Ascending aorta (tissue), 2 donors: ENCODE data around the gene GLB1L3. TPM values are rescaled to one million over a fixed set of nuclear protein-coding genes. Genes with fewer than 3 reads are reported as not detected.

Source experiments
- DNase-seq, 2 donors: peaks; one replicate each; pipeline ENCODE4 v3.0.0-alpha.2; 2019; ENCODE audit warnings: low spot score in 2 of 2
- H3K27ac ChIP-seq, 2 donors: fragments of 200-600 bp; sonication (generic); one replicate each; pipeline ENCODE4 v1.5.1; 2016 to 2017; ENCODE audit warnings: mild to moderate bottlenecking in 1 of 2
- H3K27me3 ChIP-seq: fragments of 200-600 bp; sonication (generic); one replicate; pipeline ENCODE4 v1.5.1; 2017
- H3K36me3 ChIP-seq, 2 donors: fragments of 200-600 bp; sonication (generic); one replicate each; pipeline ENCODE4 v1.5.1; 2016
- H3K4me1 ChIP-seq, 2 donors: fragments of 200-600 bp; sonication (generic); one replicate each; pipeline ENCODE4 v1.5.1; 2016 to 2017; ENCODE audit warnings: mild to moderate bottlenecking in 1 of 2
- H3K4me3 ChIP-seq, 2 donors: fragments of 200-600 bp; sonication (generic); one replicate each; pipeline ENCODE4 v1.5.1; 2016 to 2017; ENCODE audit warnings: mild to moderate bottlenecking in 1 of 2
- H3K9me3 ChIP-seq, 2 donors: fragments of 200-600 bp; sonication (generic); one replicate each; pipeline ENCODE4 v1.5.1; 2016
- intact Hi-C: fragments of 100-400 bp; cut with DNase I; formaldehyde crosslinking; loops from one replicate; pipeline ENCODE4 v1.15.1; 2023
- total RNA-seq: library from RNA; depleted of rRNA; stranded (reverse); fragments of >200 nt; gene quantifications from one replicate; pipeline ENCODE4 v1.1.0, GENCODE V29; 2016
- TF ChIP-seq, protein P1 (sequence below), 3 experiments: fragments of 200-600 bp in 2 of 3; fragments of 450-650 bp in 1 of 3; sonication (generic) in 2 of 3; IDR thresholded peaks; one replicate each; pipeline ENCODE4 v1.5.1; 2016 to 2019; ENCODE audit warnings: antibody characterized with exemption in 3 of 3, mild to moderate bottlenecking in 1 of 3, moderate library complexity in 1 of 3

The GLB1L3 gene
- total RNA-seq, 1 donor from 2014 or later = not detected

DNA sequence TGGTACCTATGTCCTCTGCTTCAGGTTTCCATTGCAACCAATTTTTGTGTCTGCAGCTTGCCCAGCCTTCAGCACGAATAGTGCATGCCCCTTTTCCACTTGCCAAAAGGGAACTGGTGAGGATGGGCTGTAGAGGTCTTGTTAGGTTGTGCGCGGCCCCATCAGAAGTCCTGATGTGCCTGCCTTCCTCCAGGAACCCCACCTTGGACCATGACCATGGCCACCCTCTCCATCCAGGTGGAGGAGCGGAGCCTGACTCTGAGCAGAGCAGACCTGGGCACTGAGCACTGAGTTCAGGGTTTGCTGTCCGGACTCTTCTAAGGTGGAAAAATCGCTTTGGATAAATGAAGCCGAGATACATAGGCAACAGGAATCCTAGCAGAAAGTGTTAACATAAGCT is 62.5 kb downstream of the GLB1L3 start:
- no peaks in the 10 kb centered on the region for H3K4me1 ChIP-seq
- intact Hi-C loops = no loop called here

DNA sequence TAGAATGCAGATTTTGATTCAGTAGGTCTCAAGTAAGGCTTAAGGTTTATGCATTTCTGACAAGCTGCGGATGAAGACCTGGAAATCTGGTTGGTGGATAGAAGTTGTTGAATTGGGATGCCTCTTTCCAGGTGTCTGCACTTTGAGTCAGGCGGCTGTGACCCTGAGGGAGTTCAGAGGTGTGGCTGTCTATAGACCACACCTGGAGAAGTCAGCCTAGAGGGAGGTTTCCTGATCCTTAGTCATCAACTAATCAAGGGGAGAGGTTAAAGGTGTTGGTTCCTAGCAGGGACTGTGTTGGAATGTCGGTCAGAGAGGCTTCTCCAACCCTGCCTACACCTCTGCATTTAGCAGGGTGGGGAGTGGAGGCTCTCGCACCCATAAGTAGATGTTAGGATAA is 63.6 kb downstream of the GLB1L3 start:
- Histone ChIP-seq H3K27ac (no peak overlapping the region), H3K27me3 (no peaks in the 10 kb centered on the region), H3K4me3 (no peak overlapping the region), H3K9me3 (no peaks in the 10 kb centered on the region), H3K36me3 (no peaks in the 10 kb centered on the region), H3K4me1 (no peaks in the 10 kb centered on the region)
- intact Hi-C loops = no loop called here
- no peak for DNase-seq
- TF ChIP-seq, protein P1, sequence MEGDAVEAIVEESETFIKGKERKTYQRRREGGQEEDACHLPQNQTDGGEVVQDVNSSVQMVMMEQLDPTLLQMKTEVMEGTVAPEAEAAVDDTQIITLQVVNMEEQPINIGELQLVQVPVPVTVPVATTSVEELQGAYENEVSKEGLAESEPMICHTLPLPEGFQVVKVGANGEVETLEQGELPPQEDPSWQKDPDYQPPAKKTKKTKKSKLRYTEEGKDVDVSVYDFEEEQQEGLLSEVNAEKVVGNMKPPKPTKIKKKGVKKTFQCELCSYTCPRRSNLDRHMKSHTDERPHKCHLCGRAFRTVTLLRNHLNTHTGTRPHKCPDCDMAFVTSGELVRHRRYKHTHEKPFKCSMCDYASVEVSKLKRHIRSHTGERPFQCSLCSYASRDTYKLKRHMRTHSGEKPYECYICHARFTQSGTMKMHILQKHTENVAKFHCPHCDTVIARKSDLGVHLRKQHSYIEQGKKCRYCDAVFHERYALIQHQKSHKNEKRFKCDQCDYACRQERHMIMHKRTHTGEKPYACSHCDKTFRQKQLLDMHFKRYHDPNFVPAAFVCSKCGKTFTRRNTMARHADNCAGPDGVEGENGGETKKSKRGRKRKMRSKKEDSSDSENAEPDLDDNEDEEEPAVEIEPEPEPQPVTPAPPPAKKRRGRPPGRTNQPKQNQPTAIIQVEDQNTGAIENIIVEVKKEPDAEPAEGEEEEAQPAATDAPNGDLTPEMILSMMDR (IDR thresholded peaks at IDR 0.05) = no peak

More for the DNA sequence above, 62.5 kb downstream of the GLB1L3 start:
- no peak for DNase-seq
- Histone ChIP-seq H3K4me3 (no peak overlapping the region), H3K27me3 (no peaks in the 10 kb centered on the region), H3K36me3 (no peaks in the 10 kb centered on the region), H3K27ac (no peak overlapping the region), H3K9me3 (no peaks in the 10 kb centered on the region)
- TF ChIP-seq, protein P1 (IDR thresholded peaks at IDR 0.05) = no peak

DNA sequence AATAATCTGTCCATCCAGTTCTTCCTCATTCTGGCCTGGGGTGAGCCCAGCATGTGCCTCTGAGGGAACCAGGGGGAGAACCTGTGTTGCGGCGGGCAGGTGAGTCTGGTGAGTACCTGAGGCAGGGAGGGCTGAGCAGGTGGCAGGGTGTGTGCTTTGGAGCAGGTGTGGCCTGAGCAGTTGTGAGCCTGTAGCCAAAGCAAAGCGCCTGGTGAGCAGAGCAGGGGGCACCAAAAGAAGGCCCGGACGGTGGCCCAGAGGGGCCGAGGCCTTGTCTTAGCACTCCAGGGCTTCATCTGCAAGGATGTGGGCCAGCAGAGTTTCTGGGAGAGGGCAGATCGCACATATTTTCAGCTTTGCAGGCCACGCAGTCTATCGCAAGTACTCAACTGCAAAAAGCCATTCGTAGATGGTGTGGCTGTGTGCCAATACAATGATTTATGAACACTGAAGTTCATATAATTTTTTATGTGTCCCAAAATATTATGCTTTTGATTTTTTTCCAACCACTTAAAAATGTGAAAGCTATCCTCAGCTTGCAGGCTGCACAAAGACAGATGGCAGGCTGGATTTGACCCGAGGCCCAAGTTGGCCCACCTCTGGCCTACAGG is 64.3 kb downstream of the GLB1L3 start:
- H3K4me3 ChIP-seq = no peak overlapping the region
- intact Hi-C loops = no loop called here
- no peaks in the 10 kb centered on the region for H3K36me3 ChIP-seq
- H3K27ac ChIP-seq = no peak overlapping the region
- H3K27me3 ChIP-seq = no peaks in the 10 kb centered on the region
- DNase-seq = no peak
- H3K9me3 ChIP-seq = no peaks in the 10 kb centered on the region
- TF ChIP-seq, protein P1 (IDR thresholded peaks at IDR 0.05) = no peak
- H3K4me1 ChIP-seq = no peaks in the 10 kb centered on the region

DNA sequence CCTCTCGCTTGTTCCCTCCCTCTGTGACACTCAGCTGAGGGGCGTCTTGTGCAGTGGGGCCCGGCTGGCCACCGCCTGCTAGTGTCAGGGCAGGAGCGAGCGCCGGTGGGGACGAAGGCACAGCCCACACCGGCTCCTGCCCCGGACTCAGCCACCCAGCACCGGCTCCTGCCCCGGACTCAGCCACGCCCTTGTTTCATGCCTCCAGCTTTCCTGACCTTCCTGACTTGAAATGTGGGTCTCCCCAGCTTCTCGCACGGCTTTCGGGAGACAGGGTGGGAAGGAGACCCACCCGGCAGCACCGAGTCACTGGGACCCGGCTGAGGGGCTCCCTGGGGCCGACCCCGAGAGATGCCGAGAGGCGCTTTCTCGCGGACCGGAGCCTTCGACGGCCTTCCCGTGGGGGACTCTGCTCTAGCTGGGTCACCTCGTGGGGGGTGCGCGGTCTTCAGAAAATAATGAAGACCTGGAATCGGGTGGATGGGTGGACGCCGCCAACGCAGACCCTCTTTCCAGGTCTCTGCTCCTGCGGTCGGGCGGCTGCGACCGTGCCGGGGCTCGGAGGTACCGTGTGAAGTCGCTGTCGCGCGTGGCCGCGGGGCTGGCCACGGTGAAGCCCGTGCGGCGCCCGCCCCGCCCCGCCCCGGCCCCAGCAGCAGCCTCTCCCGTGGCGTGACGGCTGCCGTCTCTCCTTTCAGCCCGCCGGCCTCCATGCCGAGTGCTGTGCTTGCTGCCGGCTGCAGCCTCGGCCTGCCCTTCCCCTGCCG is 65.8 kb downstream of the GLB1L3 start:
- H3K27ac ChIP-seq = no peak overlapping the region
- H3K9me3 ChIP-seq = no peaks in the 10 kb centered on the region
- intact Hi-C loops = no loop called here
- no peaks in the 10 kb centered on the region for H3K27me3 ChIP-seq
- H3K4me3 ChIP-seq = no peak overlapping the region
- peak in 1 of 2 donors; percentile 53 for DNase-seq
- TF ChIP-seq, protein P1 (IDR thresholded peaks at IDR 0.05) = no peak
- H3K4me1 ChIP-seq = no peaks in the 10 kb centered on the region
- H3K36me3 ChIP-seq = no peaks in the 10 kb centered on the region

DNA sequence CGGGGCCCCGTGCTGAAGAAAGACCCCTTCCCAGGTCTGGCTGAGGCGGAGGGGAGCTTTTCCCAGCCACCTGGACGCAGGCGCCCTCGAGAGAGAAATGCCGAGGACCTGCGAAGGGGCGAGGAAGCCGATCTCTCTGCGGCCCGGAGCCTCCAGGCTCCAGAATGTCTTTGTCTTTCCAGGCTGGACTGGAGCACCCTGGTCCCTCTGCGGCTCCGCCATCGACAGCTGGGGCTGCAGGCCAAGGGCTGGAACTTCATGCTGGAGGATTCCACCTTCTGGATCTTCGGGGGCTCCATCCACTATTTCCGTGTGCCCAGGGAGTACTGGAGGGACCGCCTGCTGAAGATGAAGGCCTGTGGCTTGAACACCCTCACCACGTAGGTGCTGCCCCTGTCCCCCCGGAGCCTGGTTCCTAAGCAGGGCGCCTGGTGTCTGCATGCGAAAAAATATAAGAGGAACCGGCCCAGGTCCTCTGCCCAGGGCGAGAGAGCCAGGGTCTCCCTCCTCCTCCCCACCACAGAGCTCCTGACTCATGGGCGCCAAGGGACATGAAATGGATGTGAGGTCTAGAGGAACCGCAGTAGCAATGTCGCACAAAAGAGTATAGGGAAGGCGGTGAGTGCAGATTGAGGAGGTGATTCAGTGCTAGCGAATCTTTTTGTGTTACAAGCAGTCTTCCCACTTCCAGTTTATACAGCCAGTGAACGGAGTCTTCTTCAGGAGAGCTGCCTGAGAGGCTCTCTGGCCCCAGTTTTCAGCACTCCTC is 66.6 kb downstream of the GLB1L3 start:
- Histone ChIP-seq H3K27ac (no peak overlapping the region), H3K27me3 (no peaks in the 10 kb centered on the region), H3K4me3 (no peak overlapping the region), H3K4me1 (no peaks in the 10 kb centered on the region), H3K9me3 (no peaks in the 10 kb centered on the region), H3K36me3 (no peaks in the 10 kb centered on the region)
- TF ChIP-seq, protein P1 (IDR thresholded peaks at IDR 0.05) = no peak
- intact Hi-C loops = no loop called here
- no peak for DNase-seq
